Cardiac septum (tissue), 1 donor: ENCODE data around the gene MROH7. TPM values are rescaled to one million over a fixed set of nuclear protein-coding genes. Genes with fewer than 3 reads are reported as not detected.
"Not testable (repeated sequence)": the region's sequence is repeated elsewhere in the genome, so short reads cannot be mapped to it uniquely, and the experiment has no call there.

Experiments
- DNase-seq: peaks from one replicate; pipeline ENCODE4 v3.0.0-alpha.2; 2020; ENCODE audit warnings: low spot score
- intact Hi-C: fragments of 100-400 bp; cut with DNase I; formaldehyde crosslinking; loops from one replicate; pipeline ENCODE4 v1.14.0; 2022
- total RNA-seq: library from RNA; stranded (reverse); fragmentation: NEBNext Ultra II Directional; extraction: Animal tissue kit (Norgen Biotek cat#: 25700); gene quantifications from one replicate; pipeline ENCODE4 v1.2.1, GENCODE V29; 2021
- donor health status: DM: no; HTN: no; CAD: no.

The MROH7 gene
- total RNA-seq, 1 donor from 2014 or later, result 14.3 TPM

- intact Hi-C loops, result no loop called here
- no peak for DNase-seq
Observed at GRCh38 chr1:54608566-54609230, 32.9 kb upstream of the MROH7 start.

- DNase-seq, result no peak
- intact Hi-C loops, result no loop called here
Observed at GRCh38 chr1:54609301-54609921, 32.2 kb upstream of the MROH7 start.

DNA sequence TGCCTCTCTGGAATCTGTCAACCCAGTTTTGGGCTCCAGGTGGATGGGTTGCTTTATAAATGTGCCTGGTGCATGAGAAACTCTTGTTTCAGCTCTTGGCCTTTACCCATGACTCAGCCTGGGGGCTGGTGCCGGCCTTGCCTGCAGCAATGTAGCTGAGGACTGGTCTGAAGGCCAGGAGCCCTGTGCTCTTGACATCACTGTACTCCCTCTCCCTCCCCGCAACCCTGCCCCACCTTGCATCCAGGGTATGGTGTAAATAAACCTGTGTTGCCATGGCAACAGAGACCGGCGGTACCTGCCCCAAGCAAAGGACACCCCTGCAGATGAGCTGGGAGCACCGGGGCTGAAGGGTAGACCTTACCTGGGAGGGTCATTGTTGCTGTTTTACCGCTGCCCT, 31.5 kb upstream of the MROH7 start:
- DNase-seq, result no peak
- intact Hi-C loops, result no loop called here

GRCh38 chr1:54610601-54611580, 30.7 kb upstream of the MROH7 start:
- intact Hi-C loops, result no loop called here
- no peak for DNase-seq

GRCh38 chr1:54611621-54612020, 30.0 kb upstream of the MROH7 start:
- no peak for DNase-seq
- intact Hi-C loops, result no loop called here

GRCh38 chr1:54614024-54614423, 27.6 kb upstream of the MROH7 start:
- DNase-seq, result no peak
- intact Hi-C loops, result no loop called here

DNA sequence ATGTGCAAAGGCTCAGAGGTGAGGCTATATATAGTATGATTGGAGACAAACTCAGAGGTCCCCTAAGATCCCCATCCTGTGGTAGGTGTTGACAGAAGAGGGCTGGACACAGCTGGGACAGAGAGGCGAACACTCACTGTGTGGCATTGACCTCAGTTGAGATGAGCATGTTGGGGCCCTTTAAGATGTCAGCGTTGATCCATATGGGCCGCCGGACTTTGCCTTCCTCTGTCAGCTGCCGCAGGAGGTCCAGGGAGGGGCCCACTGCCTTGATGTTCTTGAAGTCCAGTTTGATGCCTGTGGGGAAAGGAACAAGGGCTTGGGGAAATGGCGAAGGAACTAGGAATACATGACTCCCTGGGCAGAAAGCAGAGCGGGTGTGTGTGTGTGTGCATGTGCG, 27.0 kb upstream of the MROH7 start:
- DNase-seq, result no peak
- intact Hi-C loops, result no loop called here

GRCh38 chr1:54615531-54616279, 25.9 kb upstream of the MROH7 start:
- no peak for DNase-seq
- intact Hi-C loops, result no loop called here

DNA sequence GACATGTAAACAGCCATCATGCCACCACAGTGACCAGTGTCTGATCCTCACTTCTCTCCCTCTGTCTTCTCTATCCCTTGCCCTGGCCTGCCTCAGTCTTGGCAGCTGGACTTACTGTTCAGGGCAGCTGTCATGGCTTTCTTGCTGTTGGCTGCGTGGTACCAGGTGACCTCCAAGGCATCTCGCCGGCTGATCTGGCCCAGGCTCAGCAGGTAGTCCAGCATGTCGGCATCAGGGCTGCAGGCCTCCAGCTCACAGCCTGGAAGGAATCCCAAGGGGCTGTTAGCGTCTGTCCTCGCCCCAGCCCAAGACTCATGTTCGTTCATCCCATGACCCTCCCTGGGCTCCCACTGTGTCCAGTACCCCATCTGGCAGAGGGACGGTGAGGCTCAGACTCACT, 21.8 kb upstream of the MROH7 start:
- no peak for DNase-seq
- intact Hi-C loops, result no loop called here

DNA sequence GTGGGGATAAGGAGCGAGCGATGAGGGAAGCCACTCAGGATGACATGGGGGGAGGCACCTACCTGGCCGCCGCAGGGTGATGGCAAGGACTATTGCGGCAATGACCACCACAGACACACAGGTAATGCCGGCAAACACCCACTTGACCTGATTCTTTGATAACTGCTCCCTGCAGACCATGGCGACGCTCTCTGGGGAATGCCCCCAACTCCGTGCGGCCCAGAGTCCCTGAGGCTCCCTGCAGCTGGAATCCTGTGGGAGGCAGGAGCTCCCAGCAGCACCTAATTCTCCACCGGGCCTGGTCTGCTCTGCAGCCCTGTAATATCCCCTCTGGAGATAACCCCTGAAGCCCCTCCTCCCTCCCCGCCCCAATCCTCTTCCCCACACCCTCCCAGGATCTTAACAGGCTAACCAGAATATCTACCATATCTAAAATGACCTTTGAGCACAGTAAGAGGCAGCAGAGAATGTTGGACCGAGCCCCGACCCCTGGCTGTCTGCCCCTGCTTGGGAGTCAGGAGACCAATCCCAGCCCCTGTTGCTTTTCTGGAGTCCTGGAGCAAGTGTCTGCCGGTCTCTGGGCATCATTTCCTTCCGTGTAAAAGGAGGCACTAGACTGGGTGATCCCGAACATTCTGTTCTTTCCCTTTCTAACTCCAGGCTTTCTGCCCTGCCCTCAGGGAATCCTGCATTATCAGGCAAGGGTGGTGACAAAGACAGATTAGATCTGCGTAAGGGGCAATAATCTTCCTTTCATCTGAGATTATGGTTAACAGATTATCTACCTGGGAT, 18.2 kb upstream of the MROH7 start, which contains the start of gene FAM151A:
FAM151A (minus strand) TSS at position 310 of the 792 bp plus-strand sequence; CDS start at position 180, 130 bp downstream.
- no peak for DNase-seq
- intact Hi-C loops, result no loop called here

DNA sequence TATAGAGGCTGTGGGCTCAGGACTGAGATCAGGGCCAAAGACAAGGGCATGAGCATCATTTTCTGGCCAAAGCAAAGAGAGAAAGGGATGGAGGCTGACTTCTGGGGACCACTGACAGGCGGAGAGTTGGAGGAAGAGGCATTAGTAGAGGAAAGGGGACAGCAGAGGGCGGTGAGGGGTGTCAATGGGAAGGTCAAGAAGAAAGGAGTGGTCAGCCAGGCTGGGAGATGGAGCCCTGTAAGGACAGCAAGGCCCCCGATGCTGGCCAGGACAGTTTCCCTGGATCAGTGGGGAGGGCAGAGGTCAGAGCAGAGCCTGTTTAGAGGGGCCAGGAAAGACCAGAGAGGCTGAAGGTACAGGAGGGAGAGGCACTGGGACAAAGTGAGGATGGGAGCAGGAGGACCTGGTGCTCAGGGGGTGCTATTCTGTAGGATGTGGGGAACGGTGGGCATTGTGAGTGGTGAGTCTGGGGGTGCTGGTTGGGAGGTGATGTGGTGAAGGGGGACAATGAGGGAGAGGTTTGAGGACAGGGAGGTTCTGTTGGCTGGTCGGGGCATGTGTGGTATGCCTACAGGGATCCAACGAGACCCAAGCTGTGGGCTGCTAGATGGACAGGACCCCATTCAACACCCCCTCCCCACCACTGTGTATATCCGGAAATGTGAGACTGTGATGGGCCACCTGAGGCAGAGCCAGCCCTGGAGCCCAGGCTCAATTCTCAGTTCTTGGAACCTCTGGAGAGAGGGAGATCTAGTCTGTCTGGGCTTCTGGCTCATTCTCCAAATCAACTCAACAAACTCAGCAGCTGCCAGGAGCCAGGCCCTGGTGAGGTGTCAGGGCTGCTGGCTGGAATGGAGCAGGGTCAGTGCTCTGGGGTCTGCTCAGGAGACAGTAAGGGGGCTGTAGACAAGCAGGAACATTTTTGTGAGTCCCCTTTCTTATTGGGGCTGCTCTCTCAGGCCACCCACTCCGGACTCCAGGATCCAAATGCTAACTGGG, 16.8 kb upstream of the MROH7 start:
- DNase-seq, result no peak
- intact Hi-C loops, result no loop called here

DNA sequence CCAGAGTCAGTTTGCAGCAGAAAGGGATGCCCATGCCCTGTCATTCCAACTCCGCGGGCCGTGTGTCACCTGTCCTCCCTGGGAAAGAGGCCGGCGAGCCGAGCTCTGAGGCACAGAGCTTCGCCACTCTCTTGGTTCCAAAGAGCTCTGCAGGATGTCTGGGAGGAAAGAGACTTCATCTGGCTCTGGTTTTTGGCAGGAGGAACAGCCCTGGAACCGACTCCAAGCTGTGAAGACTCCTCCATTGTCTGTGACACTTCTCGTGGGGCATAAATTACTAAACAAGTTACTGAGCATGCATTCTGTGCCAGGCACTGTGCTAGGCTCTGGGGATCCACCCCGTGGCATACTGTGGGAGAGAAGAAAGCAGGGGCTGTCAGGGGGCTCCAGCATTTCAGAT, 14.4 kb upstream of the MROH7 start:
- intact Hi-C loops, result no loop called here
- DNase-seq, result no peak

GRCh38 chr1:54635804-54636203, 5.8 kb upstream of the MROH7 start:
- intact Hi-C loops, DNase-seq: not testable (repeated sequence)

- intact Hi-C loops, result not testable (repeated sequence)
Observed at GRCh38 chr1:54636461-54637446, 4.8 kb upstream of the MROH7 start.

GRCh38 chr1:54640361-54640760, 1.2 kb upstream of the MROH7 start:
- intact Hi-C loops, result no loop called here
- DNase-seq, result no peak

More at GRCh38 chr1:54636461-54637446, 4.8 kb upstream of the MROH7 start:
- not testable (repeated sequence) for DNase-seq

DNA sequence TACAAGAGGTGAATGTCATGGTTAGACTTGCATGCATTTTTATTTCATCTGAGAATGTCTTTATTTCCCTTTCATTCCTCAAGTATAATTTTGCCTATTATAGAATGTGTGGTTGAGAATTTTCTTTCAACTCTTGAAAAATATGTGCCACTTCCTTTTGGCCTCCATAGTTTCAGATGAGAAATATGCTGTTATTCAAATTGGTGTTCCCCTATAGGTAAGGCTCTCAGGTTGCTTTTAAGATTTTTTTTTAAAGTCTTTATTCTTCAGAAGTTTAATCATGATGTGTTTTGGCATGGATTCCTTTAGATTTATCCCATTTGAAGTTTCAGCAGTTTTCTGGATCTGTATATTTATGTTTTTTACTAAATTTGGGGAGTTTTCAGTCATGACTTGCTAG, 2.1 kb downstream of the MROH7 start:
- intact Hi-C loops, result loop anchor here (2.0 kb wide), 1 partner anchor 97 kb away; no protein-coding TSS in a partner anchor
- no peak for DNase-seq
